ENCODE results near the gene STK16.

- TF ChIP-seq CTCF (IDR thresholded peaks at IDR 0.05; ENCODE audit: poor library complexity, severe bottlenecking) (no peak), EP300 (conservative IDR thresholded peaks at IDR 0.05; ENCODE audit: poor library complexity, severe bottlenecking) (no peak), TAF1 (IDR thresholded peaks at IDR 0.05; ENCODE audit: low read depth) (no peak), EZH2 (IDR thresholded peaks at IDR 0.05; ENCODE audit: borderline replicate concordance, insufficient read depth, low read length, poor library complexity, severe bottlenecking) (no peak), REST (IDR thresholded peaks at IDR 0.05; ENCODE audit: borderline replicate concordance) (no peak)
Measured at GRCh38 chr2:219244789-219245147, 511 bp upstream of the STK16 start.

All from neural cell (in vitro differentiated cells).